ENCODE data around the gene MAST4. TPM values are rescaled to one million over a fixed set of nuclear protein-coding genes. Genes with fewer than 3 reads are reported as not detected.
"Not testable (repeated sequence)": the region's sequence is repeated elsewhere in the genome, so short reads cannot be mapped to it uniquely, and the experiment has no call there.

The MAST4 gene
- total and polyA plus RNA-seq, 7 experiments from 2014 or later = 11.3 to 39.0 (median 28.3) TPM

DNA sequence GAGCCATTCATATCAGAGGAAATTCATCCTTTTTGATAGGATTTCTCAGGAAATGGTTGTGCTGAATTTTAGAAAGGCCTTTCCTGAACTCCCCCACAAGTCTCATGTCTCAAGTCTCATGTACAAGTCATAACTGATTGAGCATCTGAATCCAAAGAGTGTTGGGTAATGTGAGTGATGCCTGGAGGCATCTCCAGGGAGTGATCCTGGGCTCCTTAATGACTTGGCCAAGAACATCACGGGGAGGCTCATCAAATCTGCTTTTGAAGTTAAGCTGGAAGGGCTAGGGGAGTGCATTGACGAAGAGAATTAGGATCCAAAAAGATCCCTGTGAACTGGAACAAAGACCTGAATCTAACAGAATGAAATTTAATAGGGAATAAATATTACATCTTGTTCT lies 79.2 kb downstream of the MAST4 start:
- H3K9me3 ChIP-seq (ENCODE audit: control insufficient read depth in 2 of 3, low read length in 3 of 3) = no peaks in the 10 kb centered on the region
- Mint-ChIP-seq H3K9me3 (no peaks in the 10 kb centered on the region), H3K27ac (no peak overlapping the region), H3K27me3 (peaks cover 6 to 43% (median 16%) of the 10 kb centered on the region in 5 donors), H3K4me3 (no peak overlapping the region), H3K36me3 (no peaks in the 10 kb centered on the region), H3K4me1 (no peaks in the 10 kb centered on the region)
- H3K27ac ChIP-seq (ENCODE audit: low read depth, low read length) = no peak overlapping the region
- no peak for ATAC-seq
- intact Hi-C loops (cut with micrococcal nuclease) = no loop called here
- H3K27me3 ChIP-seq (ENCODE audit: control insufficient read depth in 2 of 2, insufficient read depth in 2 of 2, low read length in 2 of 2) = no peaks in the 10 kb centered on the region
- ChIA-PET POLR2A (no interaction called here), CTCF (no interaction called here)
- no peak overlapping the region for H3K4me3 ChIP-seq (ENCODE audit: low read length)
- H3K4me1 ChIP-seq (ENCODE audit: control insufficient read depth in 2 of 2, insufficient read depth in 2 of 2, low read length in 2 of 2) = no peaks in the 10 kb centered on the region
- no peaks in the 10 kb centered on the region for H3K36me3 ChIP-seq (ENCODE audit: control insufficient read depth in 2 of 3, insufficient read depth in 3 of 3, low read length in 3 of 3)
- DNase-seq = no peak

DNA sequence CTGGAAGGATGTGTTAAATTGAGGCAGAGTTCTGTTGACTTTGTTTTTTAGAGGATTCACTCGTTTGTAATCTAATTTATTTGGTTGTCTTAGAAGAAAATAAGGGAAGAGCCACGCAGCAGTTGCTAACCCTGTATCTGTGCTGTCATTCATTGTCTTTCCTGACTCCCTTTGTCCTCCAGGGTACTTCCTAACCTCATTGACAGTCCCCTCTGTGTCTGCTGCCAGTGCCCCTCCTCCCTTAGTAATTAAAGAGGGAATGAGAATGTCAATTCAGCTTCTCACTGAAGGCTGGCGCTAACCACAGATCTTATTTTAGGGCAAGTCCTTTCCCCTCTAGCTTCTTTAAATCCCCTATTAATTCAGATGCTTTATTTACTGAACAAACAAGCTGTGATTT lies 84.0 kb downstream of the MAST4 start:
- no peak overlapping the region for H3K4me3 ChIP-seq (ENCODE audit: low read length)
- peaks cover 6 to 30% (median 13%) of the 10 kb centered on the region in 5 donors for H3K27me3 Mint-ChIP-seq
- DNase-seq (no peak), ATAC-seq (no peak)
- intact Hi-C loops (cut with micrococcal nuclease) = no loop called here
- ChIA-PET POLR2A (no interaction called here), CTCF (no interaction called here)
- H3K9me3 Mint-ChIP-seq = no peaks in the 10 kb centered on the region
- no peak overlapping the region for H3K27ac Mint-ChIP-seq
- H3K36me3 Mint-ChIP-seq = no peaks in the 10 kb centered on the region
- no peaks in the 10 kb centered on the region for H3K4me1 ChIP-seq (ENCODE audit: control insufficient read depth in 2 of 2, insufficient read depth in 2 of 2, low read length in 2 of 2)
- H3K4me1 Mint-ChIP-seq = no peaks in the 10 kb centered on the region
- no peak overlapping the region for H3K27ac ChIP-seq (ENCODE audit: low read depth, low read length)
- H3K36me3 ChIP-seq (ENCODE audit: control insufficient read depth in 2 of 3, insufficient read depth in 3 of 3, low read length in 3 of 3) = no peaks in the 10 kb centered on the region
- H3K4me3 Mint-ChIP-seq = no peak overlapping the region
- H3K9me3 ChIP-seq (ENCODE audit: control insufficient read depth in 2 of 3, low read length in 3 of 3) = no peaks in the 10 kb centered on the region
- H3K27me3 ChIP-seq (ENCODE audit: control insufficient read depth in 2 of 2, insufficient read depth in 2 of 2, low read length in 2 of 2) = no peaks in the 10 kb centered on the region

GRCh38 chr5:66680804-66681203 lies 84.6 kb downstream of the MAST4 start:
- Histone ChIP-seq H3K27ac (ENCODE audit: low read depth, low read length) (no peak overlapping the region), H3K4me1 (ENCODE audit: control insufficient read depth in 2 of 2, insufficient read depth in 2 of 2, low read length in 2 of 2) (no peaks in the 10 kb centered on the region), H3K36me3 (ENCODE audit: control insufficient read depth in 2 of 3, insufficient read depth in 3 of 3, low read length in 3 of 3) (no peaks in the 10 kb centered on the region), H3K27me3 (ENCODE audit: control insufficient read depth in 2 of 2, insufficient read depth in 2 of 2, low read length in 2 of 2) (no peaks in the 10 kb centered on the region), H3K4me3 (ENCODE audit: low read length) (no peak overlapping the region), H3K9me3 (ENCODE audit: control insufficient read depth in 2 of 3, low read length in 3 of 3) (no peaks in the 10 kb centered on the region)
- H3K4me1 Mint-ChIP-seq = no peaks in the 10 kb centered on the region
- DNase-seq = no peak
- ChIA-PET POLR2A (no interaction called here), CTCF (no interaction called here)
- no peaks in the 10 kb centered on the region for H3K36me3 Mint-ChIP-seq
- H3K9me3 Mint-ChIP-seq = no peaks in the 10 kb centered on the region
- intact Hi-C loops (cut with micrococcal nuclease) = no loop called here
- no peak overlapping the region for H3K4me3 Mint-ChIP-seq
- no peak for ATAC-seq
- H3K27me3 Mint-ChIP-seq = peaks cover 3 to 25% (median 11%) of the 10 kb centered on the region in 5 donors
- H3K27ac Mint-ChIP-seq = no peak overlapping the region

DNA sequence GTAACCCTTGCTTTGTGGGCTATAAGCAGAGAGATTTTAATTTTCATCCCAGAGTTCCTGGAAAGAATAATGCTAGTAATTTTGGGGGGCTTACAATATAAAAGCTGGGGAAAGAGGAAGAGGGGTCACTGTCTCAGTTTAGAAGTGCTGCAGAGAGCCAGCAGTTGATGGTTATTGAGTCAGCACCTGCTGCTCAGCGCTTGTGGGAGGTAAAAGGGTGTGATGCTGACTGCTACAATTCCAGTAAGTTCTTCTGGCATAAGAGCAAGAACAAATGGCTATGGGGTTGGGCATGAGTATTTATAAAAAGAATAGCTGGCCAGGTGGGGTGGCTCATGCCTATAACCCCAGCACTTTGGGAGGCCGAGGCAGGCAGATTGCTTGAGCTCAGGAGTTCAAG lies 88.5 kb downstream of the MAST4 start:
- DNase-seq = no peak
- Mint-ChIP-seq H3K36me3 (no peaks in the 10 kb centered on the region), H3K9me3 (no peaks in the 10 kb centered on the region), H3K27me3 (peaks cover 0 to 11% (median 0%) of the 10 kb centered on the region in 5 donors), H3K27ac (no peak overlapping the region), H3K4me1 (no peaks in the 10 kb centered on the region), H3K4me3 (no peak overlapping the region)
- ATAC-seq = no peak
- Histone ChIP-seq H3K4me1 (ENCODE audit: control insufficient read depth in 2 of 2, insufficient read depth in 2 of 2, low read length in 2 of 2) (no peaks in the 10 kb centered on the region), H3K36me3 (ENCODE audit: control insufficient read depth in 2 of 3, insufficient read depth in 3 of 3, low read length in 3 of 3) (no peaks in the 10 kb centered on the region), H3K27ac (ENCODE audit: low read depth, low read length) (no peak overlapping the region), H3K9me3 (ENCODE audit: control insufficient read depth in 2 of 3, low read length in 3 of 3) (no peaks in the 10 kb centered on the region), H3K27me3 (ENCODE audit: control insufficient read depth in 2 of 2, insufficient read depth in 2 of 2, low read length in 2 of 2) (no peaks in the 10 kb centered on the region), H3K4me3 (ENCODE audit: low read length) (no peak overlapping the region)
- CTCF ChIA-PET = no interaction called here
- intact Hi-C loops (cut with micrococcal nuclease) = no loop called here
- POLR2A ChIA-PET = interaction anchor here (0.7 kb wide), 1 partner anchor 12 kb away, joined by 3 read pairs; no protein-coding TSS in a partner anchor

DNA sequence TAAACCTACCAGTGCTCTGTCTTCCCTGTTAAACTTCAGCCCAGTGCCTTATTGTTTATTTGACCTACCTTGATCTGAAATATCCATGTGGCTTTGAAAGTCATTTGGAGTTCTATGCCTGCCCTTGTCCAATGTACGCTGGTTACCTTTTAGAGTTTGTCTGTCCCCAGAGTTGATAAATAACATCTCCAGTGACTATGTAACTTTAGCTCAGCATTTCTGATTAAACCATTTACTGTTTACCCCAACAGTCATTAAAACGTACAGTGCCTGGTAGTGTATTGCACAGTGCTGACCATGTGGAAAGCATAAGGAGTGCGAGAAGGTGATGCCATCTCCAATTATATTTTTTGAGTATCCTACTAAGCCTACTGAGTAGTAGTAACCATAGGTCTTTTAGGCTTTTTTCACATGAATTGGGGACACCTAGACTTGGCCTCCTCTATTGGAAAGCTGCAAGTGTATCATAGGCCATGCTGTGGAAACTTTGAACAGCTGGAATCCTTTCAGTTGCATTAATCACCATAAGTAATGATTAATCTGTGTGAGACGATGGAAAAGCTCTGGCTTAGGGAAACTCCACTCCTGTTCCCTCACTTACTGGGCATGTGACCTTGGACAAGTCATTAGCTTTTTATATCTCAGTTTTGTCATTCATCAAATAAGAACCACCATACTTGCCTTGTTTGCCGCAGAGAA lies 93.5 kb downstream of the MAST4 start:
- Histone ChIP-seq H3K27me3 (ENCODE audit: control insufficient read depth in 2 of 2, insufficient read depth in 2 of 2, low read length in 2 of 2) (no peaks in the 10 kb centered on the region), H3K27ac (ENCODE audit: low read depth, low read length) (no peak overlapping the region), H3K4me3 (ENCODE audit: low read length) (no peak overlapping the region), H3K4me1 (ENCODE audit: control insufficient read depth in 2 of 2, insufficient read depth in 2 of 2, low read length in 2 of 2) (no peaks in the 10 kb centered on the region), H3K9me3 (ENCODE audit: control insufficient read depth in 2 of 3, low read length in 3 of 3) (no peaks in the 10 kb centered on the region), H3K36me3 (ENCODE audit: control insufficient read depth in 2 of 3, insufficient read depth in 3 of 3, low read length in 3 of 3) (no peaks in the 10 kb centered on the region)
- ChIA-PET CTCF (no interaction called here), POLR2A (no interaction called here)
- no peaks in the 10 kb centered on the region for H3K4me1 Mint-ChIP-seq
- H3K4me3 Mint-ChIP-seq = no peak overlapping the region
- intact Hi-C loops (cut with micrococcal nuclease) = no loop called here
- H3K27ac Mint-ChIP-seq = no peak overlapping the region
- peaks cover 0 to 17% (median 4%) of the 10 kb centered on the region in 5 donors for H3K27me3 Mint-ChIP-seq
- no peak for DNase-seq
- no peak for ATAC-seq
- no peaks in the 10 kb centered on the region for H3K9me3 Mint-ChIP-seq
- no peaks in the 10 kb centered on the region for H3K36me3 Mint-ChIP-seq

DNA sequence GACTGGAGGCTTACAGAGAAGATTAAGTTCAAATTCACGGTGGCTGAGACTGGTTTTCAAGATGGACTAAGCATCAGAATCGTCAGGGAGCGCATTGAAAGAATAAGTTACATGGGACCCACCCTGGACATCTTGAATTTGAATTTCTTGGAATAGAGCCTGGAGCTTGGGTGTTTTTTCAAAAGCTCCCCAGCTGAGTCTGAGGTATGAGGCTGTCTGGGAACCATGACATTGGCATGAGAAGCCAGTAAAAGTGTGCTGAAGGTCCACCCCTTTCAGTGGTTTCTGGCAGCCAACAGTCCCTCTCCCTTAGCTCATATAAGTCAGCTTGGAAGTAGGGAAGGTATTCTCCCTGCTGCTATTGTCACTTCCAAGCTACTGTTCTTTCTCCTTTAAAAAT lies 97.8 kb downstream of the MAST4 start:
- H3K36me3 ChIP-seq (ENCODE audit: control insufficient read depth in 2 of 3, insufficient read depth in 3 of 3, low read length in 3 of 3) = no peaks in the 10 kb centered on the region
- no peaks in the 10 kb centered on the region for H3K9me3 ChIP-seq (ENCODE audit: control insufficient read depth in 2 of 3, low read length in 3 of 3)
- Mint-ChIP-seq H3K4me3 (no peak overlapping the region), H3K4me1 (no peaks in the 10 kb centered on the region), H3K36me3 (no peaks in the 10 kb centered on the region), H3K27ac (no peak overlapping the region), H3K9me3 (peaks cover 0 to 7% (median 0%) of the 10 kb centered on the region in 11 donors), H3K27me3 (peaks cover 9 to 17% (median 11%) of the 10 kb centered on the region in 5 donors)
- ChIA-PET POLR2A (no interaction called here), CTCF (no interaction called here)
- DNase-seq = no peak
- H3K27ac ChIP-seq (ENCODE audit: low read depth, low read length) = no peak overlapping the region
- ATAC-seq = no peak
- intact Hi-C loops (cut with micrococcal nuclease) = no loop called here
- no peaks in the 10 kb centered on the region for H3K27me3 ChIP-seq (ENCODE audit: control insufficient read depth in 2 of 2, insufficient read depth in 2 of 2, low read length in 2 of 2)
- H3K4me1 ChIP-seq (ENCODE audit: control insufficient read depth in 2 of 2, insufficient read depth in 2 of 2, low read length in 2 of 2) = no peaks in the 10 kb centered on the region
- H3K4me3 ChIP-seq (ENCODE audit: low read length) = no peak overlapping the region

GRCh38 chr5:66695840-66696239 lies 99.6 kb downstream of the MAST4 start:
- POLR2A ChIA-PET; H3K4me3 Mint-ChIP-seq; H3K4me1 ChIP-seq (ENCODE audit: control insufficient read depth in 2 of 2, insufficient read depth in 2 of 2, low read length in 2 of 2); H3K9me3 ChIP-seq (ENCODE audit: control insufficient read depth in 2 of 3, low read length in 3 of 3); intact Hi-C loops (cut with micrococcal nuclease); ATAC-seq; H3K9me3 Mint-ChIP-seq; H3K4me1 Mint-ChIP-seq; H3K4me3 ChIP-seq (ENCODE audit: low read length); H3K27me3 ChIP-seq (ENCODE audit: control insufficient read depth in 2 of 2, insufficient read depth in 2 of 2, low read length in 2 of 2); H3K36me3 ChIP-seq (ENCODE audit: control insufficient read depth in 2 of 3, insufficient read depth in 3 of 3, low read length in 3 of 3); DNase-seq; H3K27ac ChIP-seq (ENCODE audit: low read depth, low read length); CTCF ChIA-PET; H3K36me3 Mint-ChIP-seq; H3K27ac Mint-ChIP-seq: not testable (repeated sequence)
- H3K27me3 Mint-ChIP-seq = peaks cover 9 to 19% (median 14%) of the 10 kb centered on the region in 5 donors
